ENCODE data around the gene DENR. TPM values are rescaled to one million over a fixed set of nuclear protein-coding genes. Genes with fewer than 3 reads are reported as not detected.

DENR gene
- total RNA-seq, 2 experiments from 2014 or later: 29.9 to 31.1 TPM

GRCh38 chr12:122754790-122755189 lies 2.2 kb downstream of the DENR start:
- Mint-ChIP-seq H3K4me1 (ENCODE audit: low read depth) (peaks cover 61% of the 10 kb centered on the region), H3K27me3 (no peaks in the 10 kb centered on the region), H3K36me3 (ENCODE audit: low read depth) (peaks cover 71% of the 10 kb centered on the region), H3K4me3 (peak overlapping the region; percentile 40), H3K9me3 (no peaks in the 10 kb centered on the region), H3K27ac (peak overlapping the region; percentile 97)
- H3K27ac ChIP-seq (ENCODE audit: low read depth in 1 of 2, low read length in 2 of 2): no peak overlapping the region
- intact Hi-C loops (cut with DNase I, micrococcal nuclease): loop anchor here (5.0 to 10.0 kb wide), 4 partner anchors 357 to 630 kb away; partner anchors contain the start of genes DIABLO (in 1 of the 2) and KMT5A (in 1 of the 2)
- H3K27me3 ChIP-seq (ENCODE audit: control insufficient read depth in 1 of 2, insufficient read depth in 2 of 2, low read length in 2 of 2): no peaks in the 10 kb centered on the region
- H3K9me3 ChIP-seq (ENCODE audit: control insufficient read depth in 1 of 2, insufficient read depth in 1 of 2, low read length in 2 of 2): no peaks in the 10 kb centered on the region
- TF ChIP-seq CTCF (IDR thresholded peaks at IDR 0.05): no peak
- CTCF ChIA-PET: no interaction called here
- POLR2A ChIA-PET: no interaction called here
- H3K4me1 ChIP-seq (ENCODE audit: insufficient read depth, low read length): peaks cover 23% of the 10 kb centered on the region
- H3K4me3 ChIP-seq (ENCODE audit: low read length): no peak overlapping the region
- peaks cover 55% of the 10 kb centered on the region for H3K36me3 ChIP-seq (ENCODE audit: insufficient read depth, low read length)
- ATAC-seq (ENCODE audit: poor library complexity) (no peak), DNase-seq (no peak)

GRCh38 chr12:122757568-122757967 lies 4.9 kb downstream of the DENR start:
- intact Hi-C loops (cut with DNase I, micrococcal nuclease): loop anchor here (10.0 kb wide), 2 partner anchors 363 to 627 kb away; partner anchors contain the start of gene KMT5A (in 1 of the 2)
- no peaks in the 10 kb centered on the region for H3K27me3 ChIP-seq (ENCODE audit: control insufficient read depth in 1 of 2, insufficient read depth in 2 of 2, low read length in 2 of 2)
- CTCF ChIA-PET: no interaction called here
- POLR2A ChIA-PET: no interaction called here
- peaks cover 74% of the 10 kb centered on the region for H3K36me3 ChIP-seq (ENCODE audit: insufficient read depth, low read length)
- no peak for ATAC-seq (ENCODE audit: poor library complexity)
- H3K9me3 Mint-ChIP-seq: no peaks in the 10 kb centered on the region
- H3K4me3 Mint-ChIP-seq: no peak overlapping the region
- H3K4me1 ChIP-seq (ENCODE audit: insufficient read depth, low read length): peaks cover 19% of the 10 kb centered on the region
- no peak overlapping the region for H3K27ac ChIP-seq (ENCODE audit: low read depth in 1 of 2, low read length in 2 of 2)
- no peak overlapping the region for H3K4me3 ChIP-seq (ENCODE audit: low read length)
- DNase-seq: no peak
- peak overlapping the region; percentile 8 for H3K27ac Mint-ChIP-seq
- peaks cover 52% of the 10 kb centered on the region for H3K4me1 Mint-ChIP-seq (ENCODE audit: low read depth)
- H3K27me3 Mint-ChIP-seq: no peaks in the 10 kb centered on the region
- peaks cover 86% of the 10 kb centered on the region for H3K36me3 Mint-ChIP-seq (ENCODE audit: low read depth)
- no peaks in the 10 kb centered on the region for H3K9me3 ChIP-seq (ENCODE audit: control insufficient read depth in 1 of 2, insufficient read depth in 1 of 2, low read length in 2 of 2)
- no peak for TF ChIP-seq CTCF (IDR thresholded peaks at IDR 0.05)

GRCh38 chr12:122785503-122785902 lies 32.9 kb downstream of the DENR start:
- Histone ChIP-seq H3K27me3 (ENCODE audit: control insufficient read depth in 1 of 2, insufficient read depth in 2 of 2, low read length in 2 of 2) (no peaks in the 10 kb centered on the region), H3K27ac (ENCODE audit: low read depth in 1 of 2, low read length in 2 of 2) (no peak overlapping the region), H3K36me3 (ENCODE audit: insufficient read depth, low read length) (no peaks in the 10 kb centered on the region), H3K4me3 (ENCODE audit: low read length) (no peak overlapping the region), H3K4me1 (ENCODE audit: insufficient read depth, low read length) (no peaks in the 10 kb centered on the region), H3K9me3 (ENCODE audit: control insufficient read depth in 1 of 2, insufficient read depth in 1 of 2, low read length in 2 of 2) (no peaks in the 10 kb centered on the region)
- ChIA-PET CTCF (interaction anchor here (1.0 kb wide), 1 partner anchor 12 kb away, joined by 3 read pairs; no protein-coding TSS in a partner anchor), POLR2A (no interaction called here)
- Mint-ChIP-seq H3K27ac (no peak overlapping the region), H3K9me3 (no peaks in the 10 kb centered on the region), H3K4me3 (no peak overlapping the region), H3K27me3 (no peaks in the 10 kb centered on the region), H3K36me3 (ENCODE audit: low read depth) (no peaks in the 10 kb centered on the region), H3K4me1 (ENCODE audit: low read depth) (no peaks in the 10 kb centered on the region)
- DNase-seq (no peak), ATAC-seq (ENCODE audit: poor library complexity) (no peak)
- intact Hi-C loops (cut with DNase I, micrococcal nuclease): no loop called here
- TF ChIP-seq CTCF (IDR thresholded peaks at IDR 0.05): no peak
